HG03159 (cell line): ENCODE results near the gene UBE4B.

Experiments
- ATAC-seq: cut with Tn5 transposase; IDR thresholded peaks from one replicate; pipeline ENCODE4 v1.9.1; 2021; ENCODE audit warnings: mild to moderate bottlenecking, moderate library complexity; ENCODE audit not compliant: unreplicated experiment

The UBE4B gene

DNA sequence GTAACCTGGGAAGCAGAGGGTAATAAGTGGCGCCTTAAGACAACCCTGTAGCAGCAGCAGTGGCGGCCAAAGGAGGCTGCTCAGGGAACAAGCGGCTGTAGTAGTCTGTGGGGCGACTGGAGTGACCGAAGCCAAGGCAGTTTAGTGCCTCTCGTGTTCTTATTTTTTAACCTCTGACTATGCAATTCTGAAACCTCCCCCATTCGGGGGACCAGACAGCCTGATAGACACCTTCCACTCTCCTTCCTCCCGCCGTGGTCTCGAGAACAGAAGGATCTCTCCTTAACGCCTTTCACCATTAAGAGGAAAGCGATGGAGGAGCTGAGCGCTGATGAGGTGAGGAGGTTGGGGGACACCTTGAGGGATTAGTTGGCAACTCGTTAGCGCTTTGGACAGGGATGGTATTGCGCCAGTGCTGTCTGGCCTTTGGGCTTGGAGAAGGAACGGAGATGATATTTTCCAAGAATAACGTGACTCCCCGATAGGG is 644 bp downstream of the UBE4B start:
- ATAC-seq = peak; percentile 29

DNA sequence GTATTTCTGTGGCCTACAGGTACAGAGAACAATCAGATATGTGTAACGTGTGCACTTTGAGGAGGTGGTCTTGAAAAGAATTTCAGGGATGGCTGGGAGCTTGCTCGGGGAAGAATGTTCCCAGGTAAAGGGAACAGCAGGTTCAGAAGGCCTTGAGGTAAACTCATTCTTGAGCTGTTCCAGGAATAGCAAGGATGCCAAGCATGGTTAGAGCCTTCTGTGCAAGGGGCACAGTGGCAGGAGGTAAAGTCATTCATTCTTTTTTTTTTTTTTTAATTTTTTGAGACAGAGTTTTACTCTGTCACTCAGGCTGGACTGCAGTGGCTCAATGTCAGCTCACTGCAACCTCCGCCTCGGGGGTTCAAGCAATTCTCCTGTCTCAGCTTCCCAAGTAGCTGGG is 10.0 kb downstream of the UBE4B start:
- ATAC-seq = no peak

DNA sequence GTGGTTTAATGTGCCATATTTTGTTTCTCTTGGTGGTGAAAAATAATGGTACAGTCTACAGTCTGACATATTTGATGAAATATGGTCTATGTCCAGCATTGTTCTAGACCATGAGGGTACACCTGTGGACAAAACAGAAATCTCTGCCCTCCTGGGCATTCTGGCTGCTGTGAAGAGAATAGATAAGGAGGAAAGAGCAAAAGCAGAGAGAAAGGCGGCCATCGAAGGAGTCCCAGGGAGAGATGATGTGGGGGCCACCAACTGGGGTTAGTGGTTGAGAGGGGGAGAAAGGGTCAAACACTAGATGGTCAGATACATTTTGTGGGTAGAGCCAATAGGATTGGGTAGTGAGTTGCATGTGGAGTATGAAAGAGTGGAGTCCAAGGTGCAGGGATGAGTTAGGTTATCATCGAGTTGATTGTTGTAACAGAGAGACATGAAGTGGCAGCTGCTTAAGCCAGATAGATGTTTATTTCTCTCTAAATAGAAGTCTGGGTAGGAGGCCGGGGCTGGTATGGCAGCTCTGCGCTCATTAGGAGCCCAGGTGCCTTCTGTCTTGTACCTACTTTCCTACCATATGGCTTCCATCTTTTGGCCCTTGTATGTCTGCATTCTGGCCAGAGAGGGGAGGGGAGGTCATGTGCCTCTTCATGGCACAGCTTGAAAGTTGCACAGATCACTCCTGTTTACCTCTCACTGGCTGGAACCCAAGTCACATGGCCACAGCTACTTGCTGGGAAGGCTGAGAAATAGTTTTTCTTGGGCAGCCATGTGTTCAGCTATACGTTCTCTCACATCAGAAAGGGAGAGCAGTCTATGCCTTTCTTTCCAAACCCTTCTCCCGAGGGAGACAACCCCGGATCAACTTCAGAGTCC is 13.0 kb downstream of the UBE4B start:
- ATAC-seq = no peak

DNA sequence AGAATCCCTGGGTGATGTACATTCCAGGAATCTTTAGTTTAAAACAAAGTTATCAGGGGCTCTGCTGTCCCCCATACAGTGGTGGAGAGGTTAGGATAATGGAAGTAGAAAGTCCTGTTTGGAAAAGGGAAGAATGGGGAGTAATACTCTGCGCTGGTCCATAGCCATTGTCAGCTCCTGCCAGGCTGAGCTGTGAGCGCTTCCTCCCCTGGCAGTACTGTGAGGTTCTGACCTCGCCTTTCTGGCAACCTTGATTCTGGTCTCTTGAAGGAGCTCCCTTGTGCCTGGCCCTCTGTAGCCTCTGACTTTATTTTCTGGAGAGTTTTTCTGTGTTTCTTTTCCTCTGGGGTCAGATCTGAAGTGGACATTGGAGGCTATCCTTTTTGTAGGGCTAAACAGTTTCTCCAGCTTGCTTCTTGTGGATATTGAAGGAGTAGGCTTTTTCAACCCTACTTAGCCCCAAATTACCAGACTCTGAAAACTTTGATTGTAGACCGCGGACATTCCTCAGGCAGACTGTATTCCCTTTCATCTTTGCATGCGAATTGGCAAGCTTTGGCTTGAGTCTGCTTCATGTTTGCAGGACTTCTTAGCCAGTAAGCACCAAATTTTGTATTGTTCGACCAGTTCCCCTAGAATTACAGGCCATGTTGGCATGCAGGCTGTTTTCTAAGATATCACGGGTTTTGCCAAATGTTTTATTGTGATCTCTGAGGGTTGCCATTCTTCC is 13.8 kb downstream of the UBE4B start:
- no peak for ATAC-seq

DNA sequence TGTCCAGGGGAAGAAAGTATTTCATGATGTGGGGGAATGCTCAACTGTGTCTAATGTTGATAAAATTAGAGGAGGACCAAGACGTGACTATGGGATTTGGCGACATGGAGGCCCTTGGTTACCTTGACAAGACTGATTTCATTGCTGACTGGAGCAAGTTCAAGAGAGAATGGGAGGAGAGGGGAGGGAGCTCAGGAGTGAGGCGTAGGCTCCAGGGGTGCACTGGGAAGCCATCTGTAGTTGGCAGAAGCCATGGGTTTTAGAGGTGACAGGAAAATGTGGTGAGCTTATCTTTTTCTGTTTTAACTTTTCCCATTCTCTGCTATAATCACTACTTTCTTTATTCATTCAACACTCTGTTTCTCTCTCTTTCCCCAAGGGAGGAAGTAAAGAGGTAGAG is 15.8 kb downstream of the UBE4B start:
- ATAC-seq = no peak

DNA sequence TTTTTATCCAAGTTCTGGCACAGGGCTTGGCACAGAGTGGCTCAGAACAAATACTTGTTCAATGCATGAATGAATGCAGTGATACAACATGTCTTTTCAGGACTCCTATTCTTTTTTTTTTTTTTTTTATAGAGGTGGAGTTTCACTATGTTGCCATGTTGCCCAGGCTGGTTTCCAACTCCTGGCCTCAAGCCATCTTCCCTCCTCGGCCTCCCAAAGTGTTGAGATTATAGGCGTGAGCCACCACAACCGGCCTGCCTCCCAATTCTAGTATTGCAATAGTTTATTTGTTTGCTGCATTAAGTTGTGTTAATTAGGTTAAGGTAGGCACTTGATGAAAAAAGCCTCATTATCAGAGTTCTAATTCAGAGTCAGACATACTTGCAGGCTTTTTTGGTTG is 17.9 kb downstream of the UBE4B start:
- no peak for ATAC-seq

DNA sequence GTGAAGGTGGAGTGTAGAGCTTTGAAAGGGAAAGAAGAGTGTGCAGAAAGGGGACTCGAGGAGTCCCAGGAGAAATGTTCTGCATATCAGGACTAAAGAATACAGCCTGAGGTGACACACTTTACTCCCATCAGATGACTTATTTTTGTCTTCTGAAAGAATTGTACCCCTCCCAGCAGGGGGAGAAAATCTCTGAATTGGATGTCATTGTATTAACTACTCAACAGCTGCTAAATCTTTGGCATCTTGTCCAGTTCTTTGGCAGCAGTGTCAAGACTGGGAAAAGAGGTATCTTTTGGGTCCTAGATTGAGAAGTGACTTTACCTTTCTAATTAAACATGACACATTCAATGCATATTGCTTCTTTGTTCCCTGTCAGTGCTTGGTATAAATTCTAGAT is 18.9 kb downstream of the UBE4B start:
- ATAC-seq = no peak

DNA sequence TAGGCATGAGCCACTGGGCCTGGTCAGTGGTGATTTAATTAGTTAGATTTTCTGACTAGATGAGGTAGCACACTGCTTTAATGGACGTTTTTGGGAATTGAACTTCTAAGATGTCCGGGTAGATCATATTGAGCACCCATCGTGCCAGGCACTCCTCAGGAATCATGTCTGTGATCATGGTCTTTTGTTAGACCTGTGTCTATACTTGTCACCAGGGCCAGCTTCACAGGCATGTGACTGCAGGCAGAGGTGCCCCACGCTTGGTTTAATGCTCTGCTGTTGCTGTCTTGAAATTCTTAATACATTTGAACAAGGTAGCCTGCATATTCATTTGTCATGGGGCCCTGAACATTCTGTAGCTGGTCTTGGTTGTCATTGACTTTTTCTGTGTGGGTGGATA is 19.6 kb downstream of the UBE4B start:
- ATAC-seq = no peak

DNA sequence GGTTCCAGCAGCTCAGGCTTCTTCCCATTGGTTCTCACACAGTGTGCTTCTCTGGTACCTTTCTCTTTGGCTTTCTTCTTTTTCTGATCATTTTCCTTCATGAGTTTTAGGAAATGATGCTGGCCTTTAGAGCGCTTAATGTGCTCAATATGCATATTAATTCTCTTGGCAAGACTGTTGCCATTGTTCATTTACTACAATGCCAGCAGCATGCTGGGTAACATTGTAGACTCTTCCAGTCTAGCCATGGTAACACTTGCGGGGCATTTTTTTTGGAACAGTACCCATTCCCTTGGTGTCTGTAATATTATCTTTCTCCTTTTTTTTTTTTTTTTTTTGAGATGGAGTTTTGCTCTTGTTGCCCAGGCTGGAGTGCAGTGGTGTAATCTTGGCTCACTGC is 21.7 kb downstream of the UBE4B start:
- no peak for ATAC-seq

DNA sequence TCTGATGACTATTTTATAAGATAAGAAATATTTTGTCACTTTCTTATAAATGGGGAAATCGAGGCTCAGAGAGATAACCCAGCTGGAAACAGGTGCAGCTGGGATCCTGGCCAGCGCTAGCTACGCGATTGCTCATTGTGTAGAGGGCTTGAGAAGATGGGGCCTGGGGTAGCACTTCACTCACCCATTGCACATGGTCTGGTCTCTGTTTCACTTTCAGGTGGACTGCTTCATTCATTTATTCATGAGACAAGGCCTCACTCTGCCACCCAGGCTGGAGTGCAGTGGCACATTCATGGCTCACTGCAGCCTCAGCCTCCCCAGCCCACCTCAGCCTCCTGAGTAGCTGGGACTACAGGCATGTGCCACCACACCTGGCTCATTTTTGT is 23.8 kb downstream of the UBE4B start:
- ATAC-seq = no peak

DNA sequence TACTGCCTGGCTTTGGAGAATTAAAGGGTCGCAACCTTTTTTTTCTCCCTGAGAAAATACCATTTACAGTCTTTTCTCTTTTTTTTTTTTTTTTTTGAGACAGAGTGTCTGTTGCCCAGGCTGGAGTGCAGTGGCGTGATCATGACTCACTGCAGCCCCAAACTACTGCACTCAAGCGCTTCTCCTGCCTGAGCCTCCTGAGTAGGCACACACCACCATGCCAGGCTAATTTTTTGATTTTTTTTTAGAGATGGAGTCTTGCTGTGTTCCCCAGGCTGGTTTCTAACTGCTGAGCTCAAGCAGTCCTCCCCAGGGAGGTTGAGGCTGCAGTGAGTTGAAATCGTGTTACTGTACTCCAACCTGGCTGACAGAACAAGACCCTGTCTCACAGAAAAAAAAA is 24.6 kb downstream of the UBE4B start:
- no peak for ATAC-seq

DNA sequence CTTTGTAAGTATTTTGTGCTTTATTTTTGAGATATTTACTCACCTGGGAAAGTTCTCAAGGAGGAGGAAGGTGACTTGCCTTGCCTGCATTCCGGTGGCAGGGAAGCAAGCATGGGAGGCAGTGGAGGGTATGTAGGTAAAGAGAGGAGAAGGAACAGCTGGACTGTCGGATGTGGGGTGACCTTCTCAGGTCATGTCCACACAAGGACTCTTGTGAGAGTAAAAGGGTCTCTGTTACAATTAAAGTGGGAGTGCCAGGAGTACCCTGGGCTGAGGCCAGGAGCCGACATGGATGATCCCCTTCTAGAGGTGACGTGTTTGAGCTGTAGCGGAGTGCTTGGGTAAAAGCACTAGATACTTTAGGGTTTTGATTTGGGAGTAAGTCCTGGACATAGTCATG is 25.0 kb downstream of the UBE4B start:
- ATAC-seq = no peak

DNA sequence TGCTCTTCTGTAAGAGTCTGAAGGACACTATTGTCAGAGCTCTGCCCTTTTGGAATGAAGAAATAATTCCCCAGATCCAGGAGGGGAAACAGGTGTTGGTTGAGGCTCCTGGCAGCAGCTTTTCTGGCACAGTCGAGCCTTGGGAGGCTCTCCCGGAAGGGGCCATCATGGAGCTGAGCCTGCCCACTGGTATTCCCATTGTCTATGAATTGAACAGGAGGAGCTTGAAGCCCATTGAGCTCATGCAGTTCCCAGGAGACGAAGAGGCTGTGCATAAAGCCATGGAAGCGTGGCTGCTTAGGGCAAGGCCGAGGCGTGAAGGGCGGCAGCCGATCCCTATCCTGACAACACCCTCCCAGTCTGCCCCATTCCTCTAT is 26.6 kb downstream of the UBE4B start:
- ATAC-seq = no peak

DNA sequence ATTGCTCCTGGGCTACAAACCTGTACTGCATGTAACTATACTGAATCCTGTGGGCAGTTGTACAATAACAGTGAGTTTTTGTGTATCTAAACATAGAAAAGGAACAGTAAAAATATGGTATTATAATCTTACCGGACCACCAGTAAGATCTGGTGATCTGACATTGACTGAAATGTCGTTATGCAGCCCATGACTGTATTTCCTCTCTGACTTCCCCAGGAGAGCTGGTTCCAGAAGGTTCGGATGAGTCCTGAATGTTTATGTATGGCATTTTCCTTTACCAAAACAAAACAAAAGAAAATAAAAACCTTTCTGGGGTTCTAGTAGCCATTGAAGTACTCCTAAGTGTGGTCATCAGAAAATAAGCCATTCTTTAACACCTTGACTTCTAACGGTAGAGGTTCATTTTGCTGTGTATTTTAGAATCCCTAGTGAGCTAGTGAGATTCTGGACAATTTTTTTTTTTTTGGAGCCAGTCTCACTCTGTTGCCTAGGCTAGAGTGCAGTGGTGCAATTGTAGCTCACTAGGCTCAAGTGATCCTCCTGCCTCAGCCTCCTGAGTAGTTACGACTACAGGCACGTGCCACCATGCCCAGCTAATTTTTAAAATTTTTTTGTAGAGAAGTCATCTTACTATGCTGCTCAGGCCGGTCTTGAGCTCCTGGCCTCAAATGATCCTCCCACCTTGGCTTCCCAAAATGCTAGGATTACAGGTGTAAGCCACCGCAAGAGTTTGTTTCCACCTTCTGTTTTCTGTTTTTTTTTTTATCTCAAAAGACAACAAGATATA is 27.7 kb downstream of the UBE4B start:
- no peak for ATAC-seq

DNA sequence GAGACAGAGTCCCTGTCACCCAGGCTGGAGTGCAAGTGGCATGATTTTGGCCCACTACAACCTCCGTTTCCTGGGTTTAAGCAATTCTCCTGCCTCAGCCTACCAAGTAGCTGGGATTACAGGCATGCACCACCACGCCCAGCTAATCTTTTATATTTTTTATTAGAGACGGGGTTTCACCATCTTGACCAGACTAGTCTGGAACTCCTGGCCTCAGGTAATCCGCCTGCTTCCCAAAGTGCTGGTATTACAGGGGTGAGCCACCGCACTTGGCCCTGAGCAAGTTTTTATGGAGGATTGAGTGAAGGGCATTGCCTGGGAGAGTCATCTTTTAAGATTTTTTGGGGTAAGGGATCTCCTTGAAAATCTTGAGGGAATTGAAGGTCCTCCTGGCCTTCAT is 28.5 kb downstream of the UBE4B start:
- no peak for ATAC-seq

DNA sequence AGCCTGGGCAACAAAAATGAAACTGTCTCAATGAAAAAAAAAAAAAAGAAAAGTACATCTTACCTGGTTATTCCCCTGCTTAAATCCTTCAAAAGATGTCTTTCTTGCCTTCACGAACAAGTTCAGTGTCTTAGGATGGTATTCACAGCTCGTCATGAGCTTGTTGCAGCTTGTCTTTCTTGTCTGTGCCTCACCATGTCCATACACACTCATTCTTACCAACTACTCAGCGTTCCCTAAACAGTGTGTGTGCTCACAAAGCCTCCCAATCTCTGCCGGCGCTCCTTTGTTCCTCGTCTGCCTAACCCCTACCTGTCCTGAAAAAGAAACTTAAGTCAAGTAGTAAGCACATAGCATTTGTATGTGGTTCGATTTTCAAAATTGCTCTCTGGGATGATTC is 31.1 kb downstream of the UBE4B start:
- ATAC-seq = no peak

DNA sequence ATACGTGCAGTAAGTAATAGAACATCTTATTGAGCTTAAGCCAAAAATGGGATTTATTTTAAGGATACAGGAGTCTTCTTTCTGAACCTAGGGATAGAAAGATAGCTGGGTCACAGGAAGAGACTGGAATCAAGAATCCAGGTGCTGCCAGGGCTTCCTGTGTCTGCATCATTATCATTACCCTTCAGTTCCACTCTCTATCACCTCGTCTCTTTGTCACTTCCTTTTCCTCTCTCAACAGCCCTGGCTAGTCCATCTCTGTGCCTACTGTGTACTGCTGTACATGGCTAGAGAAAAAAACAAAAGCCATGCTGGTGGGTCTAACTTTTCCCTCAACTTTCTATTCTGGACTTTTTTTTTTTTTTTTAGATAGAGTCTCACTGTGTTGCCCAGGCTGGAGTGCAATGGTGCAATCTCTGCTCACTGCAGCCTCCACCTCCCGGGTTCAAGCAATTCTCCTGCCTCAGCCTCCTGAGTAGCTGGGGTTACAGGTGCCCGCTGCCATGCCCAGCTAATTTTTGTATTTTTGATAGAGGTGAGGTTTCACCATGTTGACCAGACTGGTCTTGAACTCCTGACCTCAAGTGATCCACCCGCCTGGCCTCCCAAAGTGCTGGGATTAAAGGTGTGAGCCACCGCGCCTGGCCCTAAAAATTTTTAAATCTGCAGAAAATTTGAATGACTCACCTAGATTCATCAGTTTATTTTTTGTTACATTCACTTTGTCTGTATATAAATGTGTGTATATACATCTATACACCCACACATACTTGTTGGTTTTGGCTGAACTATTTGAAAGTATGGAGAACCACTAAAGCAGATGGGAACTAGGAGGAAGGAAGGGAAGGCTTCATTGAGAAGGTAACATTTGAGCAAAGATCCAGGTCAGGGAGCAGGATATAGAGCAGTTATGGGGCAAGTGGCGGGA is 31.9 kb downstream of the UBE4B start:
- no peak for ATAC-seq

DNA sequence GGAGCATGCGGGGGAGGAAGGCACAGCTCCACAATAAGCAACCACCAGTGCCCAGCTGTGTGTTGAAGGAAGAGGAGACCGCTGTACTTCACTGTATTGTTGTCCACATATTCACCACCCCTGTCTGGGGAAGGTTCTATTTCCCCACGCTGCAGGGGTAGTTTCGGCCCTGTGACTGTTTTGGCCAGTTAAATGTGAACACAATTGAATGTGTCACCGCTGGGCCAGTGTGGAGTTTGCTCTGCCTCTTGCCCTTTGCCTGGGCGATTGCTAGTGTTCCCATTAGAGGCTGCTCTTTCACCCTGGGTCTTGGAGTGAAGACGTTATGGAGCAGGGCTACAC is 32.6 kb downstream of the UBE4B start:
- ATAC-seq = no peak

DNA sequence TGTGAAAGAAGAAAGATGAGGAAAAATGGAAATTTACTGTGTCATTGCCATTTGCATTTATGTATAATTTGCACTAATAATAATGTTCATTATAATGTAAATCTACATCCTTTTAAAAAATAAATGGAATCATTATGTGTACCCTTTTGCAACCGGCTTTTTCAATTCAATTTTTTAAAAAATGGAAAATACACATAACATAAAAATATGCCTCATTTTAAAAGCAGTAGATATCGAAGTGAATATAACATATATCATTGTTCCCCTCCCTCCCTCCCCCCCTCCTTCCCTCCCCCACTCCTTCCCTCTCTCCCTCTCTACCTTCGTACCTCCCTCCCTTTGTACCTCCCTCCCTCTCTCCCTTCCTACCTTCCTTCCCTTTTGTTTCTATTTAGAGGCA is 33.0 kb downstream of the UBE4B start:
- ATAC-seq = no peak

DNA sequence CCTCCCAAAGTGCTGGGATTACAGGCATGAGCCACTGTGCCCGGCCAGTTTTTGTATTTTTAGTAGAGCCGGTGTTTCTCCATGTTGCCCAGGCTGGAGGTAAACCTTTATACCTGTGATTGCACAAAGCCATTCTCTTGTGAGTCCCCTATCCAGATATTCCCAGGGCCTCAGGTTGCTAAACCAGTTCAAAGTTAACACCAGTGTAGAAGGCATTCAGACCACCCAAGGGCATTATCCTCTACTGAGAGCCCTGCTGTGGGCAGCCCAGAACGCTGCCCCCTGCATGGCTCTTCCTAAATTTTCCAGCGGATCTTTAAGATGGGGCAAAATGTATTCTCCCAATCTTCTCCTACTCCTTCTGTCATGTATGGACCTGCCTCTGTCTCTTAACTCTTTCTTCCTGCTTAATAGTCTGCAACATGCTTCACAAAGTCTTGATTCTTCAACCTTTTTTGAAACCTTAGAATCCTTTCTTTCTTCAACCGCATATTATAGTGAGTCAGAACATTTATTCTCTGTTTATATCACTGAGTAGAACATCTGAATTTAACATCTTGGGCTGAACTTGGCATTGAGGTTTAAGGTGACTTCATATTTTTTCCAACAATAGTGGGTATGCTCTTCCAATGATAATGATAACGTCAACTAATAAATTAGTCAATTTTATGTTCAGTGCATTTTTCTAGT is 36.0 kb downstream of the UBE4B start:
- ATAC-seq = no peak
